HepG2 (cell line): ENCODE measurements around the gene CYB561. TPM values are rescaled to one million over a fixed set of nuclear protein-coding genes. Genes with fewer than 3 reads are reported as not detected.

Source experiments
- ARID2 ChIP-seq: sonication (generic); formaldehyde crosslinking; IDR thresholded peaks from 2 replicates; pipeline ENCODE4 v1.8.1; 2022; ENCODE audit warnings: mild to moderate bottlenecking, missing genetic modification reagents, borderline replicate concordance
- CEBPB ChIP-seq: IDR thresholded peaks from 2 replicates; pipeline ENCODE4 v1.6.1; 2011; ENCODE audit warnings: low read depth, low read length, improper control_type of control experiment, borderline replicate concordance
- ETV5 ChIP-seq: IDR thresholded peaks from 2 replicates; pipeline ENCODE4 v1.6.1; 2018; ENCODE audit warnings: missing biosample characterization, missing genetic modification reagents, inconsistent platforms, borderline replicate concordance
- ISL2 ChIP-seq: sonication (generic); formaldehyde crosslinking; IDR thresholded peaks from 2 replicates; pipeline ENCODE4 v1.5.0; 2020; ENCODE audit warnings: missing genetic modification reagents
- KDM4B ChIP-seq: sonication (generic); formaldehyde crosslinking; IDR thresholded peaks from 2 replicates; pipeline ENCODE4 v1.4.0; 2020; ENCODE audit warnings: missing genetic modification reagents
- KDM6A ChIP-seq: IDR thresholded peaks from 2 replicates; pipeline ENCODE4 v1.6.1; 2016; ENCODE audit warnings: low read depth
- KLF9 ChIP-seq: IDR thresholded peaks from 2 replicates; pipeline ENCODE4 v1.6.1; 2016; ENCODE audit warnings: low read depth
- MAFG ChIP-seq: sonication (generic); formaldehyde crosslinking; IDR thresholded peaks from 2 replicates; pipeline ENCODE4 v1.5.1; 2020; ENCODE audit warnings: mild to moderate bottlenecking, missing genetic modification reagents
- PRPF4 ChIP-seq: fragments of 200-400 bp; formaldehyde crosslinking; IDR thresholded peaks from 2 replicates; pipeline ENCODE4 v1.6.1; 2016; ENCODE audit warnings: low read length, low read depth; ENCODE audit not compliant: poor library complexity, severe bottlenecking
- RELA ChIP-seq: sonication (generic); formaldehyde crosslinking; IDR thresholded peaks from 2 replicates; pipeline ENCODE4 v1.4.0; 2020; ENCODE audit warnings: missing genetic modification reagents
- RXRB ChIP-seq: IDR thresholded peaks from 2 replicates; pipeline ENCODE4 v1.6.1; 2016; ENCODE audit warnings: borderline replicate concordance, missing genetic modification reagents, missing compliant biosample characterization
- SALL2 ChIP-seq: sonication (generic); formaldehyde crosslinking; IDR thresholded peaks from 2 replicates; pipeline ENCODE4 v1.8.1; 2023; ENCODE audit warnings: mild to moderate bottlenecking, missing genetic modification reagents, inconsistent platforms
- ZBTB2 ChIP-seq: sonication (generic); formaldehyde crosslinking; IDR thresholded peaks from 2 replicates; pipeline ENCODE4 v1.8.0; 2022; ENCODE audit warnings: low read depth, missing genetic modification reagents
- ZBTB7A ChIP-seq: sonication (generic); formaldehyde crosslinking; IDR thresholded peaks from 2 replicates; pipeline ENCODE4 v1.8.0; 2022; ENCODE audit warnings: mild to moderate bottlenecking, missing genetic modification reagents
- ZFX ChIP-seq: sonication (generic); formaldehyde crosslinking; IDR thresholded peaks from 2 replicates; pipeline ENCODE4 v1.4.0; 2020; ENCODE audit warnings: mild to moderate bottlenecking, low read depth, missing genetic modification reagents, moderate library complexity
- ZNF230 ChIP-seq: sonication (generic); formaldehyde crosslinking; IDR thresholded peaks from 2 replicates; pipeline ENCODE4 v1.4.0; 2020; ENCODE audit warnings: mild to moderate bottlenecking, missing genetic modification reagents
- ZNF282 ChIP-seq: fragments of 450-650 bp; IDR thresholded peaks from 2 replicates; pipeline ENCODE4 v1.6.1; 2018; ENCODE audit not compliant: partially characterized antibody
- ZNF337 ChIP-seq: sonication (generic); formaldehyde crosslinking; IDR thresholded peaks from 2 replicates; pipeline ENCODE4 v1.5.1; 2020; ENCODE audit warnings: missing genetic modification reagents, low read depth, mild to moderate bottlenecking, borderline replicate concordance
- ZNF557 ChIP-seq: sonication (generic); formaldehyde crosslinking; IDR thresholded peaks from 2 replicates; pipeline ENCODE4 v1.4.0; 2020; ENCODE audit warnings: missing genetic modification reagents
- ZNF616 ChIP-seq: sonication (generic); formaldehyde crosslinking; IDR thresholded peaks from 2 replicates; pipeline ENCODE4 v1.5.0; 2020; ENCODE audit warnings: low read depth, mild to moderate bottlenecking, missing genetic modification reagents
- ZNF709 ChIP-seq: sonication (generic); formaldehyde crosslinking; IDR thresholded peaks from 2 replicates; pipeline ENCODE4 v1.5.0; 2020; ENCODE audit warnings: mild to moderate bottlenecking, missing genetic modification reagents
- ZNF740 ChIP-seq: sonication (generic); formaldehyde crosslinking; IDR thresholded peaks from 2 replicates; pipeline ENCODE4 v1.4.0; 2020; ENCODE audit warnings: missing genetic modification reagents
- ZNF770 ChIP-seq: sonication (generic); formaldehyde crosslinking; IDR thresholded peaks from 2 replicates; pipeline ENCODE4 v1.5.0; 2020; ENCODE audit warnings: mild to moderate bottlenecking, missing genetic modification reagents
- ZNF841 ChIP-seq: sonication (generic); formaldehyde crosslinking; IDR thresholded peaks from 2 replicates; pipeline ENCODE4 v1.8.1; 2023; ENCODE audit warnings: missing genetic modification reagents, borderline replicate concordance
- polyA plus RNA-seq, 8 experiments: library from polyadenylated mRNA; depleted of rRNA in 3 of 8; stranded (reverse) in 7 of 8; unstranded in 1 of 8; fragments of >200 nt; fragmentation: Illumina TruSeq in 4 of 8; extraction: Trizol in 4 of 8; gene quantifications; 2 replicates each; pipeline versions ENCODE4 v1.2.1 to v1.2.3, GENCODE V29; 2011 to 2016; ENCODE audit warnings: low read depth in 4 of 8, missing spikeins in 1 of 8, mixed read lengths in 1 of 8; ENCODE audit not compliant: insufficient read depth in 1 of 8
- total RNA-seq, 5 experiments: library from RNA; depleted of rRNA; stranded (reverse); fragments of >200 nt; fragmentation: Illumina TruSeq; extraction: Trizol; gene quantifications; 2 replicates each; pipeline ENCODE4 v1.2.3, GENCODE V29; 2016; ENCODE audit warnings: low read depth in 1 of 5

CYB561 gene
- total and polyA plus RNA-seq, 2 of the 13 experiments (the other 11 are each of a cell fraction or from before 2014, with no cell fraction given), result 1.5 to 6.7 TPM

GRCh38 chr17:63425483-63425882 is 20.6 kb downstream of the CYB561 start (continued):
- TF ChIP-seq KDM4B (CRISPR knock-in tag), result no peak
- no peak for TF ChIP-seq ZBTB7A (CRISPR knock-in tag)
- TF ChIP-seq ZNF709 (CRISPR knock-in tag), result no peak
- no peak for TF ChIP-seq ZNF557 (CRISPR knock-in tag)
- no peak for TF ChIP-seq KLF9 (CRISPR knock-in tag)
- TF ChIP-seq KDM6A (CRISPR knock-in tag), result no peak
- 0 out of 2 replicates have a peak, but pooled peaks have one; percentile 32 for TF ChIP-seq RXRB (CRISPR knock-in tag)
- 0 out of 2 replicates have a peak, but pooled peaks have one; percentile 28 for TF ChIP-seq SALL2 (CRISPR knock-in tag)
- no peak for TF ChIP-seq ZNF770 (CRISPR knock-in tag)
- TF ChIP-seq ETV5, result peak; percentile 43; the same call in 1 of the 2 replicates
- TF ChIP-seq ZNF616 (CRISPR knock-in tag), result no peak
- no peak for TF ChIP-seq ZNF282
- TF ChIP-seq CEBPB, result no peak
- no peak for TF ChIP-seq ZNF230 (CRISPR knock-in tag)
- TF ChIP-seq RELA, result no peak
- TF ChIP-seq MAFG (CRISPR knock-in tag), result no peak
- no peak for TF ChIP-seq ZNF337 (CRISPR knock-in tag)
- no peak for TF ChIP-seq ZNF841 (CRISPR knock-in tag)
- TF ChIP-seq ZNF740 (CRISPR knock-in tag), result no peak
- TF ChIP-seq PRPF4, result no peak
- TF ChIP-seq ARID2 (CRISPR knock-in tag), result no peak
- TF ChIP-seq ISL2, result peak; percentile 35; the same call in 1 of the 2 replicates
- TF ChIP-seq ZFX (CRISPR knock-in tag), result no peak
- TF ChIP-seq ZBTB2 (CRISPR knock-in tag), result no peak
